ENCODE measurements around the gene CNTN5. TPM values are rescaled to one million over a fixed set of nuclear protein-coding genes. Genes with fewer than 3 reads are reported as not detected.

Gene CNTN5
- total and polyA plus RNA-seq, 10 of the 15 experiments (the other 5 are each of a cell fraction or from before 2014, with no cell fraction given) = 0.01 TPM; not detected in 9

DNA sequence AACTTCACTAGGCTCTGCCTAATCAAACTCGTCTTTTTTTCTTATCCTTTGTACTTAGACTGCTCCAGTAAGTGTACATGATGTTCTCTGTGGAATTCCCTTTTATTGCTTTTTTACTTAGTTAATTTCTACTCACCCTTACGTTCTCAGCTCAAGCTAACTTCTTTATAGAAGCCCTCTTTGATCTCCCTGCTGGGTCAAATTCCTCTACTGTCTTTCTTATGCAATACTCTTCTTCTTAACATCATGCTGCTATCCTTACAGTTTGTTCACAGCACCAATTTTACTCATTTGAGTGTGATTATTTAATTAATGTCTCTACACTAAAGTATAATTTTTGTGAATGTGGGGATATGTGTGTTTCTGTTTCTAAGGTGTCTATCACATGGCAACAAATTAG lies 498.3 kb downstream of the CNTN5 start:
- H3K27ac ChIP-seq (ENCODE audit: control insufficient read depth, insufficient read depth) = no peak overlapping the region
- POLR2A ChIA-PET = no interaction called here
- no peak overlapping the region for H3K4me3 ChIP-seq
- no peak for DNase-seq (ENCODE audit: low read depth, low spot score)
- no peaks in the 10 kb centered on the region for H3K9me3 ChIP-seq (replicated peaks; ENCODE audit: control insufficient read depth, insufficient read depth, low read length)
- RAD21 ChIA-PET (ENCODE audit: unreplicated experiment) = interaction anchor here (1.0 kb wide), 1 partner anchor 220 kb away, joined by 3 read pairs; no protein-coding TSS in a partner anchor
- SMC1A ChIA-PET (ENCODE audit: uncharacterized antibody, unreplicated experiment) = interaction anchor here (0.5 to 2.2 kb wide), 8 partner anchors 10 to 167 kb away, joined by 3 to 9 read pairs (median 4); no protein-coding TSS in a partner anchor
- H4K20me1 ChIP-seq (ENCODE audit: control insufficient read depth, insufficient read depth) = no peaks in the 10 kb centered on the region
- no peak for ATAC-seq
- CTCF ChIA-PET = interaction anchor here (1.1 to 1.4 kb wide), 4 partner anchors 166 to 220 kb away, joined by 3 to 4 read pairs (median 3); no protein-coding TSS in a partner anchor
- H3K27me3 ChIP-seq (replicated peaks in 1 of 2; ENCODE audit: control insufficient read depth in 2 of 2, insufficient read depth in 2 of 2, low read length in 1 of 2) = no peaks in the 10 kb centered on the region
- in situ Hi-C loops (cut with MboI) = no loop called here
- 0% methylated on average over 2 of the region's 2 CpGs for WGBS (ENCODE audit: insufficient coverage, insufficient replicate concordance, low lambda C conversion rate, missing lambda C conversion rate)
- H3K9ac ChIP-seq (ENCODE audit: control insufficient read depth, insufficient read depth, low read length) = no peak overlapping the region
- no peaks in the 10 kb centered on the region for H3K79me2 ChIP-seq (ENCODE audit: control insufficient read depth, insufficient read depth, low read length)
- no peak overlapping the region for H3K4me2 ChIP-seq (ENCODE audit: control insufficient read depth, insufficient read depth)
- TF ChIP-seq ASH2L (IDR thresholded peaks at IDR 0.05; ENCODE audit: borderline replicate concordance, low read depth) (no peak), CHD2 (IDR thresholded peaks at IDR 0.05; ENCODE audit: borderline replicate concordance, low read depth, low read length) (no peak), RAD51 (IDR thresholded peaks at IDR 0.05) (no peak), MTA2 (IDR thresholded peaks at IDR 0.05; ENCODE audit: low read depth) (no peak), TCF3 (IDR thresholded peaks at IDR 0.05; ENCODE audit: borderline replicate concordance, insufficient read depth, low read depth, low read length) (no peak), FOS (IDR thresholded peaks at IDR 0.05; ENCODE audit: borderline replicate concordance, extremely low read depth, insufficient read length) (no peak), EED (IDR thresholded peaks at IDR 0.05; ENCODE audit: low read depth) (no peak), POLR2AphosphoS5 (IDR thresholded peaks at IDR 0.05; ENCODE audit: low read length) (no peak), CBFB (IDR thresholded peaks at IDR 0.05; ENCODE audit: low read depth) (no peak)
- FAIRE-seq = no peak
- H3K4me1 ChIP-seq (ENCODE audit: control insufficient read depth, insufficient read depth, low read length) = no peaks in the 10 kb centered on the region
- no TSS peak for BruUV-seq (replicated peaks)
- no peak overlapping the region for H2AFZ ChIP-seq (ENCODE audit: control insufficient read depth, low read depth, low read length)
- no peaks in the 10 kb centered on the region for H3K36me3 ChIP-seq (ENCODE audit: control insufficient read depth in 2 of 2, insufficient read depth in 2 of 2, low read length in 1 of 2)
- intact Hi-C loops (cut with micrococcal nuclease; ENCODE audit: unreplicated experiment) = no loop called here
